SU-DHL-6 (cell line): Measurements from ENCODE around the gene RGS19.
A peak's percentile ranks its signal among the peaks of the same experiment; 100 is the strongest.

Experiments
- H2AFZ ChIP-seq: fragments of 200-600 bp; sonication (generic); 2 replicates; pipeline ENCODE4 v1.6.1; 2014; ENCODE audit warnings: low read depth, mild to moderate bottlenecking, moderate library complexity, mixed read lengths, antibody characterized with exemption, low read length; ENCODE audit not compliant: severe bottlenecking
- H3F3A ChIP-seq: fragments of 200-600 bp; shearing (Covaris generic); 2 replicates; pipeline ENCODE4 v1.6.0; 2016; ENCODE audit warnings: antibody characterized with exemption, mild to moderate bottlenecking; ENCODE audit not compliant: insufficient read depth
- H3K27ac ChIP-seq: fragments of 200-600 bp; sonication (generic); 2 replicates; pipeline ENCODE4 v1.5.1; 2016; ENCODE audit warnings: low read depth, mild to moderate bottlenecking, low read length, moderate library complexity, mixed read lengths
- H3K27me3 ChIP-seq: fragments of 200-600 bp; sonication (generic), shearing (Covaris generic); 2 replicates; pipeline ENCODE4 v1.6.0; 2014; ENCODE audit warnings: mild to moderate bottlenecking, low read length
- H3K36me3 ChIP-seq: fragments of 200-600 bp; sonication (generic); 2 replicates; pipeline ENCODE4 v1.6.1; 2014; ENCODE audit warnings: mild to moderate bottlenecking, low read length, mixed read lengths
- H3K4me2 ChIP-seq: fragments of 300-600, 200-600 bp; shearing (Covaris generic), sonication (generic); 2 replicates; pipeline ENCODE4 v1.6.0; 2014; ENCODE audit warnings: low read length, low read depth, mild to moderate bottlenecking; ENCODE audit not compliant: poor library complexity, severe bottlenecking
- H3K4me3 ChIP-seq: fragments of 200-600 bp; sonication (generic); 2 replicates; pipeline ENCODE4 v1.5.1; 2014; ENCODE audit warnings: antibody characterized with exemption, low read length, mild to moderate bottlenecking, mixed read lengths; ENCODE audit not compliant: insufficient read depth, poor library complexity, severe bottlenecking
- H3K79me2 ChIP-seq: fragments of 200-600 bp; sonication (generic); 2 replicates; pipeline ENCODE4 v1.6.1; 2014; ENCODE audit warnings: mild to moderate bottlenecking, low read length, moderate library complexity; ENCODE audit not compliant: insufficient read depth
- H3K9ac ChIP-seq: fragments of 200-600 bp; sonication (generic); 2 replicates; pipeline ENCODE4 v1.7.0; 2014; ENCODE audit warnings: mild to moderate bottlenecking, low read length
- H3K9me2 ChIP-seq: fragments of 200-600 bp; sonication (generic); replicated peaks from 2 replicates; pipeline ENCODE4 v1.6.1; 2014; ENCODE audit warnings: low read length; ENCODE audit not compliant: insufficient read depth
- H3K9me3 ChIP-seq: fragments of 200-600 bp; sonication (generic); 2 replicates; pipeline ENCODE4 v1.6.1; 2014; ENCODE audit warnings: low read length, mixed read lengths; ENCODE audit not compliant: insufficient read depth
- H4K20me1 ChIP-seq: fragments of 200-600 bp; sonication (generic); 2 replicates; pipeline ENCODE4 v1.6.1; 2014; ENCODE audit warnings: low read depth, mild to moderate bottlenecking, antibody characterized with exemption, low read length, moderate library complexity, mixed read lengths
- EZH2phosphoT487 ChIP-seq: fragments of 200-600 bp; sonication (generic), shearing (Covaris generic); conservative IDR thresholded peaks from 2 replicates; pipeline ENCODE4 v1.6.1; 2018; ENCODE audit warnings: mild to moderate bottlenecking, antibody characterized with exemption, low read length, moderate library complexity, mixed read lengths
- TF ChIP-seq, protein P1 (sequence below): fragments of 200-600 bp; sonication (generic); IDR thresholded peaks from one replicate; pipeline ENCODE4 v1.5.1; 2017; ENCODE audit warnings: antibody characterized with exemption, mild to moderate bottlenecking, low read length, moderate library complexity; ENCODE audit not compliant: insufficient read depth, poor library complexity, severe bottlenecking

Gene RGS19

DNA sequence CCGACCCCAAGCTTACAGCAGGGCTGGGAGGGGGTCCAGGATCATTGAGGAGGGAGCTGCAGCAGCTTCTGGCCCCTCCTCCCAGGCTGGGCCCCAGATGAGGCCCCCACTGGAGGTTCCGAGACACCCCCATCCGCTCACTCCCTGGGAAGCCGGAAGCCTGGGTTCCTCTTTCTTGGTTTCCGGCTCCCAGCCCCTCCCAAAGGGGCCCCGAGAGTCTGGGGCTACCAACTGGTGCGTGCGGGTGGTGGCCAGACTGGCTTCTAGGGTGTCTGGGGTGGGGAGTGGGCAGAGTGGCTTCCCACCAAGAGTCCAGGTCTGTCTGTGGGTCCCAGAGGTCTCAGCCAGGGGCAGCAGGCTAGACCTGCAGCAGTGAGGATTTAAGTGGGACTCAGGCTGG is 2.2 kb downstream of the RGS19 start:
- peak overlapping the region; percentile 68 for H3K4me3 ChIP-seq
- peaks cover 35% of the 10 kb centered on the region for H3F3A ChIP-seq
- peak overlapping the region; percentile 87 for H3K4me2 ChIP-seq
- no peaks in the 10 kb centered on the region for H3K9me3 ChIP-seq
- no peaks in the 10 kb centered on the region for H3K9me2 ChIP-seq
- no peaks in the 10 kb centered on the region for H3K36me3 ChIP-seq
- H3K27ac ChIP-seq, result peak overlapping the region; percentile 95
- no peaks in the 10 kb centered on the region for H4K20me1 ChIP-seq
- peak overlapping the region; percentile 91 for H3K9ac ChIP-seq
- H3K27me3 ChIP-seq, result no peaks in the 10 kb centered on the region
- H3K79me2 ChIP-seq, result no peaks in the 10 kb centered on the region
- H2AFZ ChIP-seq, result no peak overlapping the region
- no peak for TF ChIP-seq EZH2phosphoT487
- TF ChIP-seq, protein P1, sequence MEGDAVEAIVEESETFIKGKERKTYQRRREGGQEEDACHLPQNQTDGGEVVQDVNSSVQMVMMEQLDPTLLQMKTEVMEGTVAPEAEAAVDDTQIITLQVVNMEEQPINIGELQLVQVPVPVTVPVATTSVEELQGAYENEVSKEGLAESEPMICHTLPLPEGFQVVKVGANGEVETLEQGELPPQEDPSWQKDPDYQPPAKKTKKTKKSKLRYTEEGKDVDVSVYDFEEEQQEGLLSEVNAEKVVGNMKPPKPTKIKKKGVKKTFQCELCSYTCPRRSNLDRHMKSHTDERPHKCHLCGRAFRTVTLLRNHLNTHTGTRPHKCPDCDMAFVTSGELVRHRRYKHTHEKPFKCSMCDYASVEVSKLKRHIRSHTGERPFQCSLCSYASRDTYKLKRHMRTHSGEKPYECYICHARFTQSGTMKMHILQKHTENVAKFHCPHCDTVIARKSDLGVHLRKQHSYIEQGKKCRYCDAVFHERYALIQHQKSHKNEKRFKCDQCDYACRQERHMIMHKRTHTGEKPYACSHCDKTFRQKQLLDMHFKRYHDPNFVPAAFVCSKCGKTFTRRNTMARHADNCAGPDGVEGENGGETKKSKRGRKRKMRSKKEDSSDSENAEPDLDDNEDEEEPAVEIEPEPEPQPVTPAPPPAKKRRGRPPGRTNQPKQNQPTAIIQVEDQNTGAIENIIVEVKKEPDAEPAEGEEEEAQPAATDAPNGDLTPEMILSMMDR, result no peak

DNA sequence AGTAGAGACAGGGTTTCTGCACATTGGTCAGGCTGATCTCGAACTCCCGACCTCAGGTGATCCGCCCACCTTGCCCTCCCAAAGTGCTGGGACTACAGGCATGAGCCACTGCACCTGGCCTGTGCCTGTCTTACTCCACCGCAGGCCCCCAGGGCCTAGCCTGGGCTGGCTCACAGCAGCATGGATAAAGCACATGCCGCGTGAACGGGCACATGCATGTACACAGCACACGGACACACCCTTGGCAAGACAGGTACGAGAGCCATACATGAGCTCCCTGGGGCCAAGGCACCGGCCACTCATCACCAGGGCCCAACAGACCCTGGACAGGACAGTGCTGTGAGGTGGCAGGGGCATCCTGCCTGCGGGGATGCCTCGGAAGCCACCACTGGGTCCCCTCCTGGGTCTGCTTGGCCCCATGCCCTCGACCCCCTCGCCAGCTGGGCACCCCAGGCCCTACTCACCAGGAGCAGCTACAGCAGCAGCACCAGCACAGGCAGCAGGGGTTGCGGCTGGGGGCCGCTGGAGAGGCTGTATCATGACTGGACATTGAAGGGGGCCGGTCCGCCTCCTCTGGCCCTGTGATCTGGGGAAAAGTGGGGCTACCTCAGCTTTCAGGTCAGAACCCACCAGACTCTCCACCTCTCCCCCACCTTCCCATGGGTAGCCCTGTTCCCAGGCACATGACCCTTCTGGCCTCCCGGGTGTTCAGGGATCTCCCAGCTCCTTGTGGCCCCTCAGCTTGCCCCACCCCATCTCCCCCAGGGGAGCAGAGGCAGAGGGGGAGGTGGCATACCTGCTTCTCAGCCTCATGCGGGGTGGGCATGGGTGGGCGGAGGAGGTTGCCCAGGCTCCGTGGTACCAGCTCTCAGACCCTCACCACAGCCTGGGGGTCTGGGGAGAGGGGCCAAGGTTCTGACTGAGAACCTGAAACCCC is 3.0 kb downstream of the RGS19 start:
- H3K9me2 ChIP-seq, result no peaks in the 10 kb centered on the region
- H3K4me3 ChIP-seq, result no peak overlapping the region
- H3K36me3 ChIP-seq, result no peaks in the 10 kb centered on the region
- no peaks in the 10 kb centered on the region for H3K27me3 ChIP-seq
- peak overlapping the region; percentile 91 for H3K9ac ChIP-seq
- TF ChIP-seq, protein P1, result no peak
- TF ChIP-seq EZH2phosphoT487, result no peak
- H3K9me3 ChIP-seq, result no peaks in the 10 kb centered on the region
- no peak overlapping the region for H2AFZ ChIP-seq
- H3K79me2 ChIP-seq, result no peaks in the 10 kb centered on the region
- H3K27ac ChIP-seq, result peak overlapping the region; percentile 95
- peaks cover 29% of the 10 kb centered on the region for H3F3A ChIP-seq
- peak overlapping the region; percentile 87 for H3K4me2 ChIP-seq
- H4K20me1 ChIP-seq, result no peaks in the 10 kb centered on the region

DNA sequence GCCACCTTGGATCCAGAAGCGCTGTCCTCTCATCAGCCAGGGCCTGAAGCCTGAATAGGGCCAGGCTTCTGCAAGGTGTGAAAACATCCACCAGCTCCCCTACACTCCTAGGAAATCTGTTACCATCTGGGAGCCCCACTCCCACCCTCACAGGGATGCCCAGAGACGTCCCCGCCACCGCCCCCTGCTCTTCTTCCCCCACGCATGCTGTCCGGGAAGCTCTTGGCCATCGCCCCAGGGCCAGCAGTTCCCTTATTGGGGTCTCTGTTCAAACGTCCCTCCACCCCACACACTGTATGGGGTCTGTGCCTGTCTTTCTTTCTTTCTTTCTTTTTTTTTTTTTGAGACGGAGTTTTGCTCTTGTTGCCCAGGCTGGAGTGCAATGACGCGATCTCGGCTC is 3.8 kb downstream of the RGS19 start:
- Histone ChIP-seq H3K27ac (no peak overlapping the region), H2AFZ (no peak overlapping the region), H3K36me3 (no peaks in the 10 kb centered on the region), H3K9me3 (no peaks in the 10 kb centered on the region), H3K9ac (no peak overlapping the region), H4K20me1 (no peaks in the 10 kb centered on the region), H3K4me2 (no peak overlapping the region), H3F3A (peaks cover 27% of the 10 kb centered on the region), H3K9me2 (no peaks in the 10 kb centered on the region), H3K27me3 (no peaks in the 10 kb centered on the region), H3K4me3 (no peak overlapping the region), H3K79me2 (no peaks in the 10 kb centered on the region)
- TF ChIP-seq EZH2phosphoT487, result no peak
- TF ChIP-seq, protein P1, result no peak
